ENCODE data around the gene GALNT7. TPM values are rescaled to one million over a fixed set of nuclear protein-coding genes. Genes with fewer than 3 reads are reported as not detected.

Gene GALNT7
- total RNA-seq, 1 donor from 2014 or later = 22.0 TPM

GRCh38 chr4:173307778-173308177 lies 139.2 kb downstream of the GALNT7 start:
- peaks cover 9% of the 10 kb centered on the region for H3K36me3 ChIP-seq
- H3K9me3 ChIP-seq = no peaks in the 10 kb centered on the region
- no peaks in the 10 kb centered on the region for H3K4me1 ChIP-seq
- H3K27me3 ChIP-seq (ENCODE audit: low read depth) = no peaks in the 10 kb centered on the region
- TF ChIP-seq CTCF (IDR thresholded peaks at IDR 0.05) = no peak
- no peak overlapping the region for H3K27ac ChIP-seq
- H3K4me3 ChIP-seq = no peak overlapping the region
- no peak for ATAC-seq
- intact Hi-C loops (cut with DNase I) = no loop called here
- DNase-seq = no peak

GRCh38 chr4:173311368-173311767 lies 142.8 kb downstream of the GALNT7 start:
- ATAC-seq = no peak
- intact Hi-C loops (cut with DNase I) = no loop called here

GRCh38 chr4:173314715-173315114 lies 146.1 kb downstream of the GALNT7 start:
- no peaks in the 10 kb centered on the region for H3K27me3 ChIP-seq (ENCODE audit: low read depth)
- no peak for ATAC-seq
- no peak for DNase-seq
- no peaks in the 10 kb centered on the region for H3K9me3 ChIP-seq
- intact Hi-C loops (cut with DNase I) = loop anchor here (5.0 kb wide), 1 partner anchor 103 kb away; no protein-coding TSS in a partner anchor
- no peaks in the 10 kb centered on the region for H3K4me1 ChIP-seq
- peaks cover 23% of the 10 kb centered on the region for H3K36me3 ChIP-seq
- no peak overlapping the region for H3K27ac ChIP-seq
- no peak for TF ChIP-seq CTCF (IDR thresholded peaks at IDR 0.05)
- no peak overlapping the region for H3K4me3 ChIP-seq

More at GRCh38 chr4:173311368-173311767, 142.8 kb downstream of the GALNT7 start:
- Histone ChIP-seq H3K27me3 (ENCODE audit: low read depth) (no peaks in the 10 kb centered on the region), H3K9me3 (no peaks in the 10 kb centered on the region), H3K4me3 (no peak overlapping the region), H3K36me3 (peaks cover 23% of the 10 kb centered on the region), H3K4me1 (no peaks in the 10 kb centered on the region), H3K27ac (no peak overlapping the region)
- TF ChIP-seq CTCF (IDR thresholded peaks at IDR 0.05) = no peak
- DNase-seq = no peak

- no peak overlapping the region for H3K4me3 ChIP-seq
- no peak overlapping the region for H3K27ac ChIP-seq
- no peak for DNase-seq
- no peak for TF ChIP-seq CTCF (IDR thresholded peaks at IDR 0.05)
- peaks cover 23% of the 10 kb centered on the region for H3K36me3 ChIP-seq
- no peak for ATAC-seq
- intact Hi-C loops (cut with DNase I) = loop anchor here (5.0 kb wide), 1 partner anchor 101 kb away; no protein-coding TSS in a partner anchor
- no peaks in the 10 kb centered on the region for H3K27me3 ChIP-seq (ENCODE audit: low read depth)
- no peaks in the 10 kb centered on the region for H3K9me3 ChIP-seq
- no peaks in the 10 kb centered on the region for H3K4me1 ChIP-seq
Measured at GRCh38 chr4:173316060-173316459, 147.4 kb downstream of the GALNT7 start.

GRCh38 chr4:173317004-173317403 lies 148.4 kb downstream of the GALNT7 start:
- H3K36me3 ChIP-seq = peaks cover 30% of the 10 kb centered on the region
- intact Hi-C loops (cut with DNase I) = loop anchor here (5.0 kb wide), 1 partner anchor 100 kb away; no protein-coding TSS in a partner anchor
- no peak for TF ChIP-seq CTCF (IDR thresholded peaks at IDR 0.05)

More at GRCh38 chr4:173317004-173317403, 148.4 kb downstream of the GALNT7 start:
- Histone ChIP-seq H3K4me3 (no peak overlapping the region), H3K27ac (no peak overlapping the region), H3K4me1 (no peaks in the 10 kb centered on the region), H3K27me3 (ENCODE audit: low read depth) (no peaks in the 10 kb centered on the region), H3K9me3 (no peaks in the 10 kb centered on the region)
- ATAC-seq (no peak), DNase-seq (no peak)

Measured in lower lobe of right lung (tissue), 2 donors.